Breast epithelium (tissue), 4 donors: ENCODE measurements around the gene CCDC106. TPM values are rescaled to one million over a fixed set of nuclear protein-coding genes. Genes with fewer than 3 reads are reported as not detected.

Experiments
- DNase-seq, 2 donors: peaks; one replicate each; pipeline ENCODE4 v3.0.0-alpha.2; 2019; ENCODE audit warnings: low spot score in 2 of 2
- H3K27ac ChIP-seq, 2 donors: fragments of 200-600 bp; sonication (generic) in 1 of 2; one replicate each; pipeline ENCODE4 v1.5.1; 2016 to 2019; ENCODE audit warnings: mild to moderate bottlenecking in 1 of 2
- H3K27me3 ChIP-seq, 2 donors: fragments of 200-600 bp; sonication (generic) in 1 of 2; one replicate each; pipeline versions ENCODE4 v1.5.1 to v1.6.0; 2017 to 2019; ENCODE audit warnings: control low read depth in 1 of 2, mild to moderate bottlenecking in 1 of 2
- H3K36me3 ChIP-seq: fragments of 200-600 bp; one replicate; pipeline ENCODE4 v1.5.1; 2019
- H3K4me1 ChIP-seq, 2 donors: fragments of 200-600 bp; sonication (generic); one replicate each; pipeline ENCODE4 v1.5.1; 2016 to 2019; ENCODE audit warnings: control low read depth in 1 of 2
- H3K4me3 ChIP-seq, 3 donors: fragments of 200-600 bp; sonication (generic); 1 replicate in 2 of 3; 2 replicates in 1 of 3; pipeline ENCODE4 v1.5.1; 2016 to 2019; ENCODE audit warnings: mild to moderate bottlenecking in 3 of 3, moderate library complexity in 2 of 3
- H3K9me3 ChIP-seq, 2 donors: fragments of 200-600 bp; sonication (generic) in 1 of 2; one replicate each; pipeline ENCODE4 v1.5.1; 2016 to 2019; ENCODE audit warnings: control low read depth in 1 of 2
- CTCF ChIP-seq, 3 donors: fragments of 450-650 bp; IDR thresholded peaks; one replicate each; pipeline ENCODE4 v1.5.1; 2016 to 2017; ENCODE audit warnings: antibody characterized with exemption in 3 of 3, mild to moderate bottlenecking in 3 of 3, moderate library complexity in 3 of 3
- POLR2A ChIP-seq: fragments of 450-650 bp; IDR thresholded peaks from one replicate; pipeline ENCODE4 v1.6.1; 2016; ENCODE audit warnings: antibody characterized with exemption, mild to moderate bottlenecking, moderate library complexity
- POLR2AphosphoS5 ChIP-seq, 3 donors: sonication (generic); formaldehyde crosslinking; IDR thresholded peaks; one replicate each; pipeline ENCODE4 v1.6.1; 2017; ENCODE audit warnings: antibody characterized with exemption in 3 of 3
- intact Hi-C: fragments of 100-400 bp; cut with DNase I; formaldehyde crosslinking; loops from one replicate; pipeline ENCODE4 v1.15.1; 2023; ENCODE audit warnings: low total_unique reads
- total RNA-seq, 3 donors: library from RNA; depleted of rRNA; stranded (reverse); fragments of >200 nt; gene quantifications; one replicate each; pipeline ENCODE4 v1.1.0, GENCODE V29; 2016

CCDC106 gene
- total RNA-seq, 3 donors from 2014 or later: 7.9 to 10.5 (median 10.2) TPM

- no peaks in the 10 kb centered on the region for H3K27me3 ChIP-seq
- peak overlapping the region in 1 of 3 donors; percentile 2 for H3K4me3 ChIP-seq
- no peak overlapping the region for H3K27ac ChIP-seq
- peaks cover 11% of the 10 kb centered on the region for H3K36me3 ChIP-seq
- peaks cover 0 to 26% of the 10 kb centered on the region in 2 donors for H3K4me1 ChIP-seq
- intact Hi-C loops: no loop called here
- no peaks in the 10 kb centered on the region for H3K9me3 ChIP-seq
- DNase-seq: no peak
- TF ChIP-seq CTCF (IDR thresholded peaks at IDR 0.05) (no peak), POLR2A (no peak), POLR2AphosphoS5 (IDR thresholded peaks at IDR 0.05) (no peak)
Measured at GRCh38 chr19:55676889-55677505, 29.0 kb downstream of the CCDC106 start.

GRCh38 chr19:55677572-55678028 lies 29.6 kb downstream of the CCDC106 start:
- H3K4me3 ChIP-seq: no peak overlapping the region
- H3K9me3 ChIP-seq: no peaks in the 10 kb centered on the region
- H3K4me1 ChIP-seq: peaks cover 0 to 26% of the 10 kb centered on the region in 2 donors
- no peak overlapping the region for H3K27ac ChIP-seq
- intact Hi-C loops: no loop called here
- peaks cover 11% of the 10 kb centered on the region for H3K36me3 ChIP-seq
- no peak for DNase-seq
- H3K27me3 ChIP-seq: no peaks in the 10 kb centered on the region
- no peak for TF ChIP-seq POLR2AphosphoS5 (IDR thresholded peaks at IDR 0.05)
- no peak for TF ChIP-seq POLR2A
- TF ChIP-seq CTCF (IDR thresholded peaks at IDR 0.05): no peak

- Histone ChIP-seq H3K4me3 (no peak overlapping the region), H3K27ac (no peak overlapping the region), H3K9me3 (no peaks in the 10 kb centered on the region), H3K4me1 (peaks cover 0 to 26% of the 10 kb centered on the region in 2 donors), H3K27me3 (no peaks in the 10 kb centered on the region), H3K36me3 (peaks cover 11% of the 10 kb centered on the region)
- DNase-seq: peak in 1 of 2 donors; percentile 22
- no peak for TF ChIP-seq POLR2A
- TF ChIP-seq CTCF (IDR thresholded peaks at IDR 0.05): no peak
- TF ChIP-seq POLR2AphosphoS5 (IDR thresholded peaks at IDR 0.05): no peak
- intact Hi-C loops: no loop called here
Measured at GRCh38 chr19:55678121-55678671, 30.2 kb downstream of the CCDC106 start.

GRCh38 chr19:55679343-55680257 lies 31.6 kb downstream of the CCDC106 start:
- DNase-seq: no peak
- H3K27me3 ChIP-seq: no peaks in the 10 kb centered on the region
- no peaks in the 10 kb centered on the region for H3K9me3 ChIP-seq
- peaks cover 11% of the 10 kb centered on the region for H3K36me3 ChIP-seq
- H3K27ac ChIP-seq: no peak overlapping the region
- no peak overlapping the region for H3K4me3 ChIP-seq
- intact Hi-C loops: no loop called here
- no peak for TF ChIP-seq POLR2A
- no peak for TF ChIP-seq POLR2AphosphoS5 (IDR thresholded peaks at IDR 0.05)
- no peak for TF ChIP-seq CTCF (IDR thresholded peaks at IDR 0.05)
- H3K4me1 ChIP-seq: peaks cover 0 to 21% of the 10 kb centered on the region in 2 donors
